ENCODE measurements around the gene IGLON5.

- no peak for TF ChIP-seq CTCF (IDR thresholded peaks at IDR 0.05)
- no peak for TF ChIP-seq POLR2A (IDR thresholded peaks at IDR 0.05)
- TF ChIP-seq POLR2AphosphoS5 (IDR thresholded peaks at IDR 0.05), result no peak
- TF ChIP-seq EP300 (IDR thresholded peaks at IDR 0.05), result no peak
These were observed 40.0 kb downstream of the IGLON5 start for GRCh38 chr19:51351266-51351990.
